Activated T-helper 1 cell treated with anti-CD3 and anti-CD28 coated beads, Interleukin-12 subunit alpha, Interleukin-12 subunit beta, Interleukin-2, Interleukin-4 antibody, amounts not matched to agents 30 ng/mL and 10 ng/mL and 1 ng/mL, durations not matched to agents 14 hours and 24 hours and 36 hours (primary cell): ENCODE data around the gene SPG7. TPM values are rescaled to one million over a fixed set of nuclear protein-coding genes. Genes with fewer than 3 reads are reported as not detected.

ENCODE experiments used
- DNase-seq: peaks from one replicate; pipeline ENCODE4 v3.0.0; 2021; ENCODE audit warnings: low spot score
- H3K27ac Mint-ChIP-seq: one replicate; pipeline ENCODE4 v1.8.0; 2021; ENCODE audit warnings: mild to moderate bottlenecking, mixed read lengths
- H3K27me3 Mint-ChIP-seq: one replicate; pipeline ENCODE4 v1.8.0; 2022; ENCODE audit warnings: mild to moderate bottlenecking, moderate library complexity, mixed read lengths; ENCODE audit not compliant: insufficient read depth
- H3K36me3 Mint-ChIP-seq: one replicate; pipeline ENCODE4 v1.8.0; 2021; ENCODE audit warnings: low read depth, mixed read lengths
- H3K4me1 Mint-ChIP-seq: one replicate; pipeline ENCODE4 v1.8.0; 2021; ENCODE audit warnings: low read depth, mixed read lengths
- H3K4me3 Mint-ChIP-seq: one replicate; pipeline ENCODE4 v1.8.0; 2021; ENCODE audit warnings: mild to moderate bottlenecking, moderate library complexity, mixed read lengths
- H3K9me3 Mint-ChIP-seq: one replicate; pipeline ENCODE4 v1.8.0; 2021; ENCODE audit warnings: mixed read lengths
- intact Hi-C: fragments of 100-400 bp; cut with micrococcal nuclease; formaldehyde crosslinking; loops from one replicate; pipeline ENCODE4 v1.15.1; 2024
- total RNA-seq: library from RNA; stranded (reverse); gene quantifications from 2 replicates; pipeline ENCODE4 v1.2.3, GENCODE V29; 2022

Gene SPG7
- total RNA-seq, 1 donor from 2014 or later: 106 TPM

GRCh38 chr16:89506791-89507191, 1.4 kb upstream of the SPG7 start:
- H3K27me3 Mint-ChIP-seq: no peaks in the 10 kb centered on the region
- peak; percentile 17 for DNase-seq
- no peaks in the 10 kb centered on the region for H3K9me3 Mint-ChIP-seq

GRCh38 chr16:89507214-89507833, 879 bp upstream of the SPG7 start:
- peaks cover 5% of the 10 kb centered on the region for H3K36me3 Mint-ChIP-seq
- no peak for DNase-seq
- intact Hi-C loops: loop anchor here (10.0 kb wide), 1 partner anchor 367 kb away; the partner anchor contains the start of gene TCF25
- H3K27me3 Mint-ChIP-seq: no peaks in the 10 kb centered on the region
- H3K4me3 Mint-ChIP-seq: peak overlapping the region; percentile 83
- H3K4me1 Mint-ChIP-seq: peaks cover 22% of the 10 kb centered on the region
- no peaks in the 10 kb centered on the region for H3K9me3 Mint-ChIP-seq
- H3K27ac Mint-ChIP-seq: peak overlapping the region; percentile 88

More at GRCh38 chr16:89506791-89507191, 1.4 kb upstream of the SPG7 start:
- Mint-ChIP-seq H3K4me3 (peak overlapping the region; percentile 83), H3K36me3 (peaks cover 5% of the 10 kb centered on the region), H3K4me1 (peaks cover 22% of the 10 kb centered on the region), H3K27ac (peak overlapping the region; percentile 88)
- intact Hi-C loops: loop anchor here (10.0 kb wide), 1 partner anchor 368 kb away; the partner anchor contains the start of gene TCF25

- intact Hi-C loops: no loop called here
- DNase-seq: no peak
- Mint-ChIP-seq H3K9me3 (no peaks in the 10 kb centered on the region), H3K27me3 (no peaks in the 10 kb centered on the region), H3K4me3 (no peak overlapping the region), H3K4me1 (peaks cover 15% of the 10 kb centered on the region), H3K27ac (no peak overlapping the region), H3K36me3 (peaks cover 20% of the 10 kb centered on the region)
These were observed 2.3 kb downstream of the SPG7 start for GRCh38 chr16:89510526-89510925.

GRCh38 chr16:89511374-89511773, 3.2 kb downstream of the SPG7 start:
- Mint-ChIP-seq H3K4me3 (no peak overlapping the region), H3K4me1 (peaks cover 6% of the 10 kb centered on the region), H3K27me3 (no peaks in the 10 kb centered on the region), H3K36me3 (peaks cover 20% of the 10 kb centered on the region), H3K27ac (no peak overlapping the region), H3K9me3 (no peaks in the 10 kb centered on the region)
- DNase-seq: no peak
- intact Hi-C loops: no loop called here

- Mint-ChIP-seq H3K9me3 (no peaks in the 10 kb centered on the region), H3K4me3 (no peak overlapping the region), H3K36me3 (peaks cover 23% of the 10 kb centered on the region), H3K27me3 (no peaks in the 10 kb centered on the region), H3K4me1 (no peaks in the 10 kb centered on the region), H3K27ac (no peak overlapping the region)
- intact Hi-C loops: no loop called here
- no peak for DNase-seq
These were observed 4.2 kb downstream of the SPG7 start for GRCh38 chr16:89512453-89512852.

GRCh38 chr16:89517128-89517527, 8.9 kb downstream of the SPG7 start:
- no peak overlapping the region for H3K27ac Mint-ChIP-seq
- no peak for DNase-seq
- no peaks in the 10 kb centered on the region for H3K4me1 Mint-ChIP-seq
- no peaks in the 10 kb centered on the region for H3K9me3 Mint-ChIP-seq
- H3K27me3 Mint-ChIP-seq: no peaks in the 10 kb centered on the region
- H3K4me3 Mint-ChIP-seq: no peak overlapping the region
- intact Hi-C loops: no loop called here
- H3K36me3 Mint-ChIP-seq: peaks cover 29% of the 10 kb centered on the region

DNA sequence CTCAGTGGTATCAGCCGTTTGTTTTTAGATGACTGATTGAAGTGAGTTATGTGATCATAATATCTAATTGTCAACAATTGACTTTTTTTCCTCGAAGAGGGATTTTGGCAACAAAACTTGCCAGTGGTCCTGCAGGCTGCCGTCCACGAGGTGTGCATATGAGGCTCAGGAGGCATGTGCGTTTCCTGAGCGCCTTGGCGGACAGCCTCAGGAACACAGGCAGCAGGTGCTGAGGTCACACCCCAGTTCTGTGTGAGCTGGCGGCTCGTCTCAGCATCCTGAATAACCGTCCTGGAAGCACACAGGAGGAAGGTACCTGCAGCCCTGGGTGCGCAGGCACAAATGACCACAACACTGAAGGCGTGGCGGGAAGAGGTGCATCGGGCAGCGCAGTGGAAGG, 11.7 kb downstream of the SPG7 start:
- no peak for DNase-seq
- no peaks in the 10 kb centered on the region for H3K4me1 Mint-ChIP-seq
- no peak overlapping the region for H3K4me3 Mint-ChIP-seq
- no peak overlapping the region for H3K27ac Mint-ChIP-seq
- H3K36me3 Mint-ChIP-seq: peaks cover 25% of the 10 kb centered on the region
- no peaks in the 10 kb centered on the region for H3K27me3 Mint-ChIP-seq
- no peaks in the 10 kb centered on the region for H3K9me3 Mint-ChIP-seq
- intact Hi-C loops: no loop called here

- no peaks in the 10 kb centered on the region for H3K27me3 Mint-ChIP-seq
- no peak overlapping the region for H3K4me3 Mint-ChIP-seq
- DNase-seq: no peak
- intact Hi-C loops: no loop called here
- H3K27ac Mint-ChIP-seq: no peak overlapping the region
- no peaks in the 10 kb centered on the region for H3K4me1 Mint-ChIP-seq
- H3K36me3 Mint-ChIP-seq: peaks cover 36% of the 10 kb centered on the region
- H3K9me3 Mint-ChIP-seq: no peaks in the 10 kb centered on the region
These were observed 14.1 kb downstream of the SPG7 start for GRCh38 chr16:89522287-89522686.

GRCh38 chr16:89523680-89524344, 15.6 kb downstream of the SPG7 start:
- Mint-ChIP-seq H3K36me3 (peaks cover 32% of the 10 kb centered on the region), H3K27me3 (no peaks in the 10 kb centered on the region), H3K4me1 (no peaks in the 10 kb centered on the region), H3K4me3 (no peak overlapping the region), H3K27ac (peak overlapping the region; percentile 23), H3K9me3 (no peaks in the 10 kb centered on the region)
- intact Hi-C loops: no loop called here
- no peak for DNase-seq

- Mint-ChIP-seq H3K9me3 (no peaks in the 10 kb centered on the region), H3K4me3 (no peak overlapping the region), H3K4me1 (no peaks in the 10 kb centered on the region), H3K27ac (no peak overlapping the region), H3K36me3 (peaks cover 38% of the 10 kb centered on the region), H3K27me3 (no peaks in the 10 kb centered on the region)
- no peak for DNase-seq
- intact Hi-C loops: no loop called here
These were observed 17.1 kb downstream of the SPG7 start for GRCh38 chr16:89525146-89525913.

DNA sequence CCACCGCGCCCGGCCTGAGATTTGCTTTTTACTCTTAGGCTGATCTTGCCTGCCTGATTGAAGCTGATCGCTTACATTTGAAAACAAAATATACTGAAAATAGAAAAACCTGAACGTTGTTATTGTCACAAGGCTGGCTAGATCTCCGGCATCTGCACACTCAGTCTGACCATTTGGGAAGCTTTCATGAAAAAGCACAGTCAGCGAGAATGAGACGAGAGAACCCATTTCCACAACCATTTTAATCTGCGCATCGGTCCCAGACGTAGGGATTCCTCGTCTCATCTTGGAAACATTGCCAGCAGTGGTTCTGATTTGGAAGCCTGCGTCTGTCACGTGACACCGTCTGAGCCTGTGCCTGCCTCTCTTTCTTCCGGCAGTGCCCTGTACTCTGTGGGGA, 20.9 kb downstream of the SPG7 start:
- Mint-ChIP-seq H3K36me3 (peaks cover 46% of the 10 kb centered on the region), H3K4me1 (peaks cover 6% of the 10 kb centered on the region), H3K9me3 (no peaks in the 10 kb centered on the region), H3K27ac (no peak overlapping the region), H3K4me3 (no peak overlapping the region), H3K27me3 (no peaks in the 10 kb centered on the region)
- no peak for DNase-seq
- intact Hi-C loops: no loop called here

DNA sequence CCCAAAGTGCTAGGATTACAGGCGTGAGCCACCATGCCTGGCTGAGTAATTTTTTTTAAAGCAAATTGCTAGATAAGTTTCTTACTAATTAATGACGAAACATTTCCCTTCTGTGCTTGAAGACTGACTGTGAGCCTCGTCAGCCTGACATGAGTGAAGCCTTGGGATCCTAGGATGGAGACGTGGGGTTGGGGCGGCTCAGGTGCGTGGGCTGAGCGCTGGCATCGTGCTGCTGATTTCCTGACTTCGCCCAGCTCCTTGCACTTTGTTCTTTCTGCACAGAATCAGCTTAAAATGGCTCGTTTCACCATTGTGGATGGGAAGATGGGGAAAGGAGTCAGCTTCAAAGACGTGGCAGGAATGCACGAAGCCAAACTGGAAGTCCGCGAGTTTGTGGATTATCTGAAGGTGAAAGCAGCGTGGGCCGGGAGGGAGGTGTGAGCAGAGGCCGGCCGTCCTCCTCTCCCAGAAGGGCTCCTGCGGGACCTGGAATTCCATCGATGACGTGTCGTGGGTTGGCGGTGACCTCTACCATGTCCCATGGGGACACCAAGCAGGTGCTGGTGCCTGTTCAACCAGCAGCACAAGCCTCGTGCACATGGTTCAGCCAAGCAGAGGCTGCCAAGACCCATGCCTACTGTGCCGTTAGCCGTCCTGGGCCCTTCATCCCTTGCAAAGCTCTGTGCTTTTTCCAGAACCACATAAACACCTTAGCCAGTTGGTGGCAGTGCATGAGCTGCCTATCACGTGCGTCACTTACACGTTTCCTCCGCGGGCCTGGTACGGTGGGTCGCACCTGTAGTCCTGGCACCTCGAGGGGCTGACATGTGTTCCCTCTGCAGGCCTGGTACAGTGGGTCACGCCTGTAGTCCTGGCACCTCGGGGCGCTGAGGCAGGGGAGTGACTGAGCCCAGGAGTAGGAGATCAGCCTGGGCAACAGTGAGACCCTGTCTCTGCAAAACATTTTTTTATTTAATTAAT, 22.5 kb downstream of the SPG7 start:
- Mint-ChIP-seq H3K9me3 (no peaks in the 10 kb centered on the region), H3K4me3 (no peak overlapping the region), H3K4me1 (peaks cover 20% of the 10 kb centered on the region), H3K27me3 (no peaks in the 10 kb centered on the region), H3K27ac (no peak overlapping the region), H3K36me3 (peaks cover 46% of the 10 kb centered on the region)
- intact Hi-C loops: no loop called here
- DNase-seq: no peak
